Transverse colon (tissue), 4 donors: ENCODE measurements around the gene IL22RA2. TPM values are rescaled to one million over a fixed set of nuclear protein-coding genes. Genes with fewer than 3 reads are reported as not detected.

ENCODE experiments used
- DNase-seq: peaks from one replicate; pipeline ENCODE4 v3.0.0-alpha.2; 2019
- H3K27ac ChIP-seq, 4 donors: fragments of 200-600 bp; sonication (generic); 2 replicates each; pipeline ENCODE4 v1.5.1; 2016 to 2018; ENCODE audit warnings: inconsistent platforms in 4 of 4
- H3K27me3 ChIP-seq: fragments of 200-600 bp; sonication (generic); 2 replicates; pipeline ENCODE4 v1.5.1; 2017; ENCODE audit warnings: inconsistent platforms
- H3K36me3 ChIP-seq, 4 donors: fragments of 200-600 bp; sonication (generic); 2 replicates each; pipeline ENCODE4 v1.5.1; 2017 to 2019; ENCODE audit warnings: inconsistent platforms in 4 of 4
- H3K4me1 ChIP-seq, 4 donors: fragments of 200-600 bp; sonication (generic); 2 replicates each; pipeline ENCODE4 v1.5.1; 2017 to 2020; ENCODE audit warnings: inconsistent platforms in 4 of 4
- H3K4me3 ChIP-seq, 4 donors: fragments of 200-600 bp; sonication (generic); 1 replicate in 1 of 4; 2 replicates in 3 of 4; pipeline versions ENCODE4 v1.5.1 to v1.6.1; 2017 to 2019; ENCODE audit warnings: inconsistent platforms in 4 of 4
- H3K9me3 ChIP-seq, 2 donors: fragments of 200-600 bp; sonication (generic); 2 replicates each; pipeline ENCODE4 v1.5.1; 2017 to 2019; ENCODE audit warnings: inconsistent platforms in 2 of 2
- CTCF ChIP-seq, 5 experiments: fragments of 200-600 bp in 3 of 5; fragments of 450-650 bp in 2 of 5; sonication (generic) in 3 of 5; IDR thresholded peaks; 1 replicate in 2 of 5; 2 replicates in 3 of 5; pipeline ENCODE4 v1.5.1; 2016 to 2017; ENCODE audit warnings: antibody characterized with exemption in 5 of 5, inconsistent platforms in 3 of 5, mild to moderate bottlenecking in 2 of 5, moderate library complexity in 1 of 5
- EP300 ChIP-seq: sonication (generic); formaldehyde crosslinking; IDR thresholded peaks from one replicate; pipeline ENCODE4 v1.6.1; 2017; ENCODE audit warnings: antibody characterized with exemption, low read depth
- POLR2A ChIP-seq: fragments of 450-650 bp; IDR thresholded peaks from one replicate; pipeline ENCODE4 v1.6.1; 2016; ENCODE audit warnings: antibody characterized with exemption, mild to moderate bottlenecking, moderate library complexity
- POLR2AphosphoS5 ChIP-seq, 3 donors: sonication (generic); formaldehyde crosslinking; IDR thresholded peaks; one replicate each; pipeline ENCODE4 v1.6.1; 2016; ENCODE audit warnings: antibody characterized with exemption in 3 of 3
- WGBS, 2 donors: methylation state at CpG; one replicate each; pipeline ENCODE4 v1.1.5; 2018; ENCODE audit warnings: low coverage in 1 of 2; 5-methylcytosine and 5-hydroxymethylcytosine counted together
- in situ Hi-C, 4 donors: fragments of 200-750 bp; cut with MboI; loops; one replicate each; pipeline versions ENCODE4 v1.15.0 to v1.15.1; 2017; ENCODE audit warnings: low sequenced_read_pairs in 3 of 4, low pct_ligation_motif_present in 1 of 4, low pct_unique_long_range_greater_than_20kb in 1 of 4
- intact Hi-C: fragments of 100-400 bp; cut with DNase I; formaldehyde crosslinking; loops from one replicate; pipeline ENCODE4 v1.15.1; 2023; ENCODE audit warnings: low total_unique reads
- total RNA-seq, 4 donors: library from RNA; depleted of rRNA; stranded (reverse); fragments of >200 nt; gene quantifications; one replicate each; pipeline ENCODE4 v1.1.0, GENCODE V29; 2016

IL22RA2 gene
- total RNA-seq, 4 donors from 2014 or later = 0.16 TPM; not detected in 3

DNA sequence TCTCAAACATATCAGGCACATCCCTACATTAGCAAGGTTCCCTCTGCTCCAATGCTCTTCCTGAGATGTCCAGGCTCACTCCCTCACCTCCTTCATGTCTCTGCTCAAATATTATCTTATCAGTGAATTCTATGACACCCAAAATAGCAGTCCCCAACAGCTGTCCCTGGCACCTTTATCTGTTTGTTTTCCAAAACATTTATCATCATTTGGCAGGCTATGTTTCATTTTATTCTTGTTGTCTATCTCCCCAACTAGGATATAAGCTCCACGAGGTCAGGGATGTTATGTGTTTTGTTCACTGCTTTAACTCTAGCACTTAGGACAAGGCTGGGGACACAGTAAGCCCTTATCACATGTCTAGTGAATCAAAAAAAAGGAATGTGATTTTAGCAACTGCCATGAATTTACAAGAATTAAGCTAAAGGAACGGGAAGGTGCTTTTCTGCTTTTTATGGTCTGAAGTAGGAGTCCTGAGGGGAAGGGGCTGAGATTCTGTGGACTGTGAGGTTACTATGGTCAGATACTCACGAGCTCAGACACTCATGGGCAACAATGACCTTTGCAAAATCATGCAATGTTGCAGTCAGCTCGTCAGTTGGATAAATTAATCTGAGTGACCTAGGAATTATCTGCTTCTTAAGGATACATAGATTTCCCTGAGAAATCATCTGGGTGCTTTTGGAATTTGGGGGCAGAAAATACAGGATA is 1.9 kb upstream of the IL22RA2 start:
- TF ChIP-seq POLR2AphosphoS5 (IDR thresholded peaks at IDR 0.05) (no peak), EP300 (no peak), POLR2A (no peak), CTCF (IDR thresholded peaks at IDR 0.05) (no peak)
- Histone ChIP-seq H3K4me1 (no peaks in the 10 kb centered on the region), H3K9me3 (no peaks in the 10 kb centered on the region), H3K27ac (no peak overlapping the region), H3K36me3 (no peaks in the 10 kb centered on the region), H3K27me3 (no peaks in the 10 kb centered on the region), H3K4me3 (no peak overlapping the region)
- intact Hi-C loops (no loop called here), in situ Hi-C loops (no loop called here)
- DNase-seq = no peak
- 41 to 46% methylated on average over 4 of the region's 4 CpGs for WGBS, 2 donors

DNA sequence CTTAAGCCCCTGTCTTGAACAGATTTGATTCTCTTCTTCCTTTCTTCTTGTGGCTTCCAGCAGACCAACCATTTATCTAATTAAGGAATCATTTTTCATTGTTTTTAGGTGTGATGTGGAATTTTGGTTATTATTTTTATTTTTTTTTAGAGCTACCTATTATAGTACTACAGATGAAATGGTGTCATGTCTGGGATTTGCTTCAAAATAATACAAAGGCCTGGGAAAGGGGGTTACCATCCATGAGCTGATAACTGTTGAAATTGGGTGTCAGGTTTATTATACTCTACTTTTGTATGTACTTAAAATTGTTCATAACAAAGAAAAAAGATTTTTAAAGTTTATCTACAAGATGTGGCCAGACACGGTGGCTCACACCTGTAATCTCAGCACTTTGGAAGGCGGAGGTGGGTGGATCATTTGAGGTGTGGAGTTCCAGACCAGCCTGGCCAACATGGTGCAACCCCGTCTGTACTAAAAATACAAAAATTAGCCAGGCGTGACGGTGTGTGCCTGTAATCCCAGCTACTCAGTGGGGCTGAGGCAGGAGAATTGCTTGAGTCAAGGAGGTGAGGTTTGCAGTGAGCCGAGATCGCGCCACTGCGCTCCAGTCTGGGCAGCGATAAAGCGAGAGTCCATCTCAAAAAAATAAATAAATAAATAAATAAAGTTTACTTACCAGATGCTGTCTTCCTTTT is 561 bp downstream of the IL22RA2 start:
- intact Hi-C loops (no loop called here), in situ Hi-C loops (no loop called here)
- no peak overlapping the region for H3K27ac ChIP-seq
- no peaks in the 10 kb centered on the region for H3K4me1 ChIP-seq
- H3K4me3 ChIP-seq = no peak overlapping the region
- DNase-seq = no peak
- no peaks in the 10 kb centered on the region for H3K27me3 ChIP-seq
- no peaks in the 10 kb centered on the region for H3K9me3 ChIP-seq
- no peaks in the 10 kb centered on the region for H3K36me3 ChIP-seq
- WGBS, 2 donors = 91 to 99% methylated on average over 11 of the region's 11 CpGs
- TF ChIP-seq CTCF (IDR thresholded peaks at IDR 0.05) (no peak), POLR2A (no peak), POLR2AphosphoS5 (IDR thresholded peaks at IDR 0.05) (no peak), EP300 (no peak)

GRCh38 chr6:137171824-137172733 is 1.4 kb downstream of the IL22RA2 start:
- Histone ChIP-seq H3K36me3 (no peaks in the 10 kb centered on the region), H3K27me3 (no peaks in the 10 kb centered on the region), H3K9me3 (no peaks in the 10 kb centered on the region), H3K4me1 (no peaks in the 10 kb centered on the region), H3K27ac (no peak overlapping the region), H3K4me3 (no peak overlapping the region)
- in situ Hi-C loops = no loop called here
- TF ChIP-seq CTCF (IDR thresholded peaks at IDR 0.05) (no peak), EP300 (no peak), POLR2A (no peak), POLR2AphosphoS5 (IDR thresholded peaks at IDR 0.05) (no peak)
- no peak for DNase-seq
- intact Hi-C loops = no loop called here
- WGBS, 2 donors = 59 to 68% methylated on average over 13 of the region's 13 CpGs

DNA sequence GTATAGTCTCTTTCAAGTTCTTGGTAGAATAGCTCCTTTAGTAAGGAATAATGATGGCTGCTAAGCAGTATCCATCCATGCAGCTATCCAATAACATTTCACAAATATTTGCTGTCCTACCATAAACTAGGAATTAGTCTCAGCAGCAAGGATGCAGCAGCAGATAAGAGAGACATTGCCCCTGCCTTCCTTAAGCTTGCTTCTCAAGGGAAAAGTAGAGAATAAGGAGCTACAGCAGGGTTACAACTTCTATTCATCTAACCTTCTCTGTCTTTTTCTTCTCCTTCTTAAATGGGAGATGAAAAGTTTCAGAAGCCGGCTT is 2.4 kb downstream of the IL22RA2 start:
- Histone ChIP-seq H3K27me3 (no peaks in the 10 kb centered on the region), H3K4me3 (no peak overlapping the region), H3K36me3 (no peaks in the 10 kb centered on the region), H3K4me1 (no peaks in the 10 kb centered on the region), H3K27ac (no peak overlapping the region), H3K9me3 (no peaks in the 10 kb centered on the region)
- intact Hi-C loops (no loop called here), in situ Hi-C loops (no loop called here)
- no peak for DNase-seq
- WGBS, 2 donors = 57 to 75% methylated on average over 1 of the region's 1 CpG
- TF ChIP-seq EP300 (no peak), POLR2AphosphoS5 (IDR thresholded peaks at IDR 0.05) (no peak), POLR2A (no peak)
